Loucy (cell line): Measurements from ENCODE around the gene CYBA.

Experiments used
- H2AFZ ChIP-seq: fragments of 200-600 bp; sonication (generic); 2 replicates; pipeline ENCODE4 v1.6.0; 2016; ENCODE audit warnings: antibody characterized with exemption, mild to moderate bottlenecking, low read length, moderate library complexity
- H3F3A ChIP-seq: fragments of 200-600 bp; 2 replicates; pipeline ENCODE4 v1.6.0; 2016; ENCODE audit warnings: antibody characterized with exemption, low read depth, mild to moderate bottlenecking
- H3K27me3 ChIP-seq: fragments of 200-600 bp; sonication (generic); 2 replicates; pipeline ENCODE4 v1.6.1; 2014; ENCODE audit warnings: low read length, mild to moderate bottlenecking; ENCODE audit not compliant: insufficient read depth, poor library complexity, severe bottlenecking
- H3K36me3 ChIP-seq: fragments of 200-600 bp; sonication (generic); 2 replicates; pipeline ENCODE4 v1.6.1; 2016; ENCODE audit warnings: low read length; ENCODE audit not compliant: insufficient read depth
- H3K4me1 ChIP-seq: fragments of 200-600 bp; sonication (generic); 2 replicates; pipeline ENCODE4 v1.5.1; 2014; ENCODE audit warnings: low read length, mild to moderate bottlenecking; ENCODE audit not compliant: insufficient read depth, poor library complexity, severe bottlenecking
- H3K4me2 ChIP-seq: fragments of 200-600 bp; sonication (generic); 2 replicates; pipeline ENCODE4 v1.6.0; 2014; ENCODE audit warnings: antibody characterized with exemption, low read length, low read depth, mild to moderate bottlenecking; ENCODE audit not compliant: poor library complexity, severe bottlenecking
- H3K4me3 ChIP-seq: fragments of 200-600 bp; sonication (generic); 2 replicates; pipeline ENCODE4 v1.5.1; 2014; ENCODE audit warnings: low read length, mild to moderate bottlenecking, mixed read lengths; ENCODE audit not compliant: poor library complexity, severe bottlenecking
- H3K79me2 ChIP-seq: fragments of 200-600 bp; sonication (generic); 2 replicates; pipeline ENCODE4 v1.6.1; 2014; ENCODE audit warnings: low read length; ENCODE audit not compliant: insufficient read depth
- H3K9ac ChIP-seq: fragments of 200-600 bp; sonication (generic); 2 replicates; pipeline ENCODE4 v1.6.0; 2014; ENCODE audit warnings: mild to moderate bottlenecking, low read depth, low read length, moderate library complexity; ENCODE audit not compliant: poor library complexity, severe bottlenecking
- H3K9me2 ChIP-seq: fragments of 200-600 bp; sonication (generic); replicated peaks from 2 replicates; pipeline ENCODE4 v1.6.1; 2016; ENCODE audit warnings: low read depth, low read length, mixed read lengths
- H3K9me3 ChIP-seq: fragments of 200-600 bp; sonication (generic); 2 replicates; pipeline ENCODE4 v1.6.1; 2014; ENCODE audit warnings: mild to moderate bottlenecking, antibody characterized with exemption, low read length, low read depth; ENCODE audit not compliant: insufficient read depth
- H4K20me1 ChIP-seq: fragments of 200-600 bp; sonication (generic); 2 replicates; pipeline ENCODE4 v1.6.0; 2014; ENCODE audit warnings: antibody characterized with exemption, low read length, mild to moderate bottlenecking; ENCODE audit not compliant: insufficient read depth, poor library complexity, severe bottlenecking
- CTCF ChIP-seq: fragments of 200-600 bp; sonication (generic); conservative IDR thresholded peaks from 2 replicates; pipeline ENCODE4 v1.5.1; 2014; ENCODE audit warnings: mild to moderate bottlenecking, antibody characterized with exemption, low read length
- EZH2phosphoT487 ChIP-seq: fragments of 200-600 bp; IDR thresholded peaks from 2 replicates; pipeline ENCODE4 v1.6.1; 2018; ENCODE audit warnings: antibody characterized with exemption, mild to moderate bottlenecking, moderate library complexity, borderline replicate concordance

CYBA gene

GRCh38 chr16:88698646-88699045 is 47.8 kb upstream of the CYBA start:
- peaks cover 24% of the 10 kb centered on the region for H3K4me1 ChIP-seq
- no peak overlapping the region for H3K4me2 ChIP-seq
- no peaks in the 10 kb centered on the region for H3K9me2 ChIP-seq
- peaks cover 28% of the 10 kb centered on the region for H3K79me2 ChIP-seq
- H3F3A ChIP-seq: no peaks in the 10 kb centered on the region
- H3K4me3 ChIP-seq: no peak overlapping the region
- H3K27me3 ChIP-seq: no peaks in the 10 kb centered on the region
- H3K36me3 ChIP-seq: no peaks in the 10 kb centered on the region
- no peak overlapping the region for H3K9ac ChIP-seq
- no peak overlapping the region for H2AFZ ChIP-seq
- H4K20me1 ChIP-seq: peaks cover 4% of the 10 kb centered on the region
- TF ChIP-seq EZH2phosphoT487 (no peak), CTCF (no peak)
- no peaks in the 10 kb centered on the region for H3K9me3 ChIP-seq

- Histone ChIP-seq H3K9ac (no peak overlapping the region), H3K79me2 (peaks cover 24% of the 10 kb centered on the region), H3K9me2 (no peaks in the 10 kb centered on the region), H3K27me3 (no peaks in the 10 kb centered on the region), H2AFZ (no peak overlapping the region), H4K20me1 (peaks cover 4% of the 10 kb centered on the region), H3K4me2 (no peak overlapping the region), H3F3A (no peaks in the 10 kb centered on the region), H3K9me3 (no peaks in the 10 kb centered on the region), H3K36me3 (no peaks in the 10 kb centered on the region), H3K4me1 (peaks cover 24% of the 10 kb centered on the region), H3K4me3 (no peak overlapping the region)
- TF ChIP-seq EZH2phosphoT487: no peak
- TF ChIP-seq CTCF: peak; percentile 42
Measured at GRCh38 chr16:88697831-88698615, 47.2 kb upstream of the CYBA start.

- Histone ChIP-seq H3K27me3 (no peaks in the 10 kb centered on the region), H3K4me1 (peaks cover 17% of the 10 kb centered on the region), H3F3A (no peaks in the 10 kb centered on the region), H3K4me3 (no peak overlapping the region), H3K36me3 (no peaks in the 10 kb centered on the region), H3K9me3 (no peaks in the 10 kb centered on the region), H3K9me2 (no peaks in the 10 kb centered on the region), H3K4me2 (no peak overlapping the region), H4K20me1 (peaks cover 4% of the 10 kb centered on the region), H2AFZ (no peak overlapping the region), H3K9ac (no peak overlapping the region), H3K79me2 (peaks cover 17% of the 10 kb centered on the region)
- TF ChIP-seq EZH2phosphoT487: no peak
- TF ChIP-seq CTCF: no peak
Measured at GRCh38 chr16:88697116-88697830, 46.4 kb upstream of the CYBA start.
